HepG2 (cell line): ENCODE data around the gene PSD4. TPM values are rescaled to one million over a fixed set of nuclear protein-coding genes. Genes with fewer than 3 reads are reported as not detected.

Experiments
- CBX2 ChIP-seq, 2 experiments: fragments of 200-600 bp in 1 of 2; sonication (generic); formaldehyde crosslinking in 1 of 2; IDR thresholded peaks; 2 replicates each; pipeline versions ENCODE4 v1.7.0 to v1.8.1; 2018 to 2022; ENCODE audit warnings: low read depth in 2 of 2, low read length in 1 of 2, mild to moderate bottlenecking in 1 of 2, missing genetic modification reagents in 1 of 2
- CHCHD3 ChIP-seq: sonication (generic); formaldehyde crosslinking; IDR thresholded peaks from 2 replicates; pipeline ENCODE4 v1.8.0; 2022; ENCODE audit warnings: mild to moderate bottlenecking, missing genetic modification reagents, moderate library complexity
- CHD4 ChIP-seq: fragments of 200-600 bp; sonication (generic); IDR thresholded peaks from 2 replicates; pipeline ENCODE4 v1.7.0; 2017; ENCODE audit warnings: mild to moderate bottlenecking, low read length, borderline replicate concordance
- DR1 ChIP-seq: sonication (generic); formaldehyde crosslinking; IDR thresholded peaks from 2 replicates; pipeline ENCODE4 v1.8.0; 2021; ENCODE audit warnings: mild to moderate bottlenecking, missing genetic modification reagents, inconsistent platforms
- EEA1 ChIP-seq: sonication (generic); formaldehyde crosslinking; IDR thresholded peaks from 2 replicates; pipeline ENCODE4 v1.5.1; 2020; ENCODE audit warnings: mild to moderate bottlenecking, missing genetic modification reagents, borderline replicate concordance
- FLYWCH1 ChIP-seq: sonication (generic); formaldehyde crosslinking; IDR thresholded peaks from 2 replicates; pipeline ENCODE4 v1.8.1; 2023; ENCODE audit warnings: mild to moderate bottlenecking, missing genetic modification reagents
- GMEB2 ChIP-seq: IDR thresholded peaks from 2 replicates; pipeline ENCODE4 v1.6.1; 2016; ENCODE audit warnings: missing biosample characterization, missing genetic modification reagents, low read depth
- MATR3 ChIP-seq: sonication (generic); formaldehyde crosslinking; IDR thresholded peaks from 2 replicates; pipeline ENCODE4 v1.4.0; 2020; ENCODE audit warnings: missing genetic modification reagents
- RFXAP ChIP-seq: sonication (generic); formaldehyde crosslinking; IDR thresholded peaks from 2 replicates; pipeline ENCODE4 v1.4.0; 2020; ENCODE audit warnings: missing genetic modification reagents, borderline replicate concordance
- ZBTB10 ChIP-seq: sonication (generic); formaldehyde crosslinking; IDR thresholded peaks from 2 replicates; pipeline ENCODE4 v1.4.0; 2020; ENCODE audit warnings: missing genetic modification reagents, borderline replicate concordance
- ZNF33A ChIP-seq: sonication (generic); formaldehyde crosslinking; IDR thresholded peaks from 2 replicates; pipeline ENCODE4 v1.5.1; 2020; ENCODE audit warnings: missing genetic modification reagents, mild to moderate bottlenecking, moderate library complexity, borderline replicate concordance
- ZNF362 ChIP-seq: sonication (generic); formaldehyde crosslinking; IDR thresholded peaks from 2 replicates; pipeline ENCODE4 v1.4.0; 2020; ENCODE audit warnings: missing genetic modification reagents, mild to moderate bottlenecking, borderline replicate concordance
- ZNF562 ChIP-seq: sonication (generic); formaldehyde crosslinking; IDR thresholded peaks from 2 replicates; pipeline ENCODE4 v1.8.0; 2022; ENCODE audit warnings: missing genetic modification reagents, borderline replicate concordance
- ZNF614 ChIP-seq: IDR thresholded peaks from 2 replicates; pipeline ENCODE4 v1.6.1; 2018; ENCODE audit warnings: missing biosample characterization, missing genetic modification reagents, inconsistent platforms, borderline replicate concordance
- ZNF816 ChIP-seq: sonication (generic); formaldehyde crosslinking; IDR thresholded peaks from 2 replicates; pipeline ENCODE4 v1.8.0; 2022; ENCODE audit warnings: missing genetic modification reagents, mild to moderate bottlenecking, borderline replicate concordance
- ZNF841 ChIP-seq: sonication (generic); formaldehyde crosslinking; IDR thresholded peaks from 2 replicates; pipeline ENCODE4 v1.8.1; 2023; ENCODE audit warnings: missing genetic modification reagents, borderline replicate concordance
- ZNF883 ChIP-seq: sonication (generic); formaldehyde crosslinking; IDR thresholded peaks from 2 replicates; pipeline ENCODE4 v1.5.1; 2020; ENCODE audit warnings: mild to moderate bottlenecking, missing genetic modification reagents; ENCODE audit errors: not compliant biosample characterization
- polyA plus RNA-seq, 8 experiments: library from polyadenylated mRNA; depleted of rRNA in 3 of 8; stranded (reverse) in 7 of 8; unstranded in 1 of 8; fragments of >200 nt; fragmentation: Illumina TruSeq in 4 of 8; extraction: Trizol in 4 of 8; gene quantifications; 2 replicates each; pipeline versions ENCODE4 v1.2.1 to v1.2.3, GENCODE V29; 2011 to 2016; ENCODE audit warnings: low read depth in 4 of 8, missing spikeins in 1 of 8, mixed read lengths in 1 of 8; ENCODE audit not compliant: insufficient read depth in 1 of 8
- total RNA-seq, 5 experiments: library from RNA; depleted of rRNA; stranded (reverse); fragments of >200 nt; fragmentation: Illumina TruSeq; extraction: Trizol; gene quantifications; 2 replicates each; pipeline ENCODE4 v1.2.3, GENCODE V29; 2016; ENCODE audit warnings: low read depth in 1 of 5
- TF ChIP-seq, protein P1 (sequence below): sonication (generic); formaldehyde crosslinking; IDR thresholded peaks from 2 replicates; pipeline ENCODE4 v1.9.0; 2021; ENCODE audit warnings: missing genetic modification reagents, mild to moderate bottlenecking, borderline replicate concordance
- TF ChIP-seq, protein P2 (sequence below): sonication (generic); formaldehyde crosslinking; IDR thresholded peaks from 2 replicates; pipeline ENCODE4 v1.5.1; 2020; ENCODE audit warnings: missing genetic modification reagents, mild to moderate bottlenecking, borderline replicate concordance

PSD4 gene
- total and polyA plus RNA-seq, 2 of the 13 experiments (the other 11 are each of a cell fraction or from before 2014, with no cell fraction given) = 5.8 to 9.4 TPM

DNA sequence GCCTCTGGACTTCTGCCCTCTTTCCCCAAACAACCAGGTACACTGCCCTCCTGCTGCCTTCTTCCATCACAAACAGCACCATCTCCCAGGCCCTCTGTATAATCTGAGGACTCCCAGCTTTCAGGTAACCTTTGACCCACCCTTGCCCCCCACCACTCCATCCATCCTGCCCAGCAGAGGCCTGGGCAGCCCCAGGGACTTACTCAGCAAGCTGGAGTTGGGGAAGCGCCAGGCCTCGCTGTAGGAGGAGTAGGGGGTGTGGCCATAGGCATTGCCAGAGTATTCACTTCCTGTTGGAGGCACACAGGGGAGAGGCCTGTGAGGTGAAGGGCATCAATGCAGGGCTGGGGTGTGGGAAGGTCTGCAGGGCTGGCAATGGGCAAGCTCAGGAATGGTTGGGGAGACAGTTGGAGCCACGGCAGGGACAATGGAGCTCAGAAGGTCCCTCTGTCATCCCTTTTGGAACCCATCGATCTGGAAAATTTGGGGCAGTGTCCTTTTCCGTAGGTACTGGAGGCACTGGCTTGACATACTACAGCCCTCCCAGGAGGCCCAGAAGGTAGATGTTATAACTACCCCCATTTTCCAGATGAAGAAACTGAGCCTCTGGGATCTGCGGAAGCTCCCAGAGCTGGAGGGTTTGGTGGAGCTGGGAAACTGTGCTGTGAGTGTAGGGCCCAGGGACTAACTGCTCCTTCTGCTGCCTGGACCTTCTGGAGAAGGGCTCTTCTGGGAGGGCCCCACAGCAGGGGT, 46.3 kb downstream of the PSD4 start (continued):
- TF ChIP-seq FLYWCH1 (CRISPR knock-in tag) = no peak
- TF ChIP-seq RFXAP = peak; percentile 28; the same call in 1 of the 2 replicates
- TF ChIP-seq GMEB2 (CRISPR knock-in tag) = no peak
- TF ChIP-seq, protein P1, sequence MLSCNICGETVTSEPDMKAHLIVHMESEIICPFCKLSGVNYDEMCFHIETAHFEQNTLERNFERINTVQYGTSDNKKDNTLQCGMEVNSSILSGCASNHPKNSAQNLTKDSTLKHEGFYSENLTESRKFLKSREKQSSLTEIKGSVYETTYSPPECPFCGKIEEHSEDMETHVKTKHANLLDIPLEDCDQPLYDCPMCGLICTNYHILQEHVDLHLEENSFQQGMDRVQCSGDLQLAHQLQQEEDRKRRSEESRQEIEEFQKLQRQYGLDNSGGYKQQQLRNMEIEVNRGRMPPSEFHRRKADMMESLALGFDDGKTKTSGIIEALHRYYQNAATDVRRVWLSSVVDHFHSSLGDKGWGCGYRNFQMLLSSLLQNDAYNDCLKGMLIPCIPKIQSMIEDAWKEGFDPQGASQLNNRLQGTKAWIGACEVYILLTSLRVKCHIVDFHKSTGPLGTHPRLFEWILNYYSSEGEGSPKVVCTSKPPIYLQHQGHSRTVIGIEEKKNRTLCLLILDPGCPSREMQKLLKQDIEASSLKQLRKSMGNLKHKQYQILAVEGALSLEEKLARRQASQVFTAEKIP = no peak
- TF ChIP-seq, protein P2, sequence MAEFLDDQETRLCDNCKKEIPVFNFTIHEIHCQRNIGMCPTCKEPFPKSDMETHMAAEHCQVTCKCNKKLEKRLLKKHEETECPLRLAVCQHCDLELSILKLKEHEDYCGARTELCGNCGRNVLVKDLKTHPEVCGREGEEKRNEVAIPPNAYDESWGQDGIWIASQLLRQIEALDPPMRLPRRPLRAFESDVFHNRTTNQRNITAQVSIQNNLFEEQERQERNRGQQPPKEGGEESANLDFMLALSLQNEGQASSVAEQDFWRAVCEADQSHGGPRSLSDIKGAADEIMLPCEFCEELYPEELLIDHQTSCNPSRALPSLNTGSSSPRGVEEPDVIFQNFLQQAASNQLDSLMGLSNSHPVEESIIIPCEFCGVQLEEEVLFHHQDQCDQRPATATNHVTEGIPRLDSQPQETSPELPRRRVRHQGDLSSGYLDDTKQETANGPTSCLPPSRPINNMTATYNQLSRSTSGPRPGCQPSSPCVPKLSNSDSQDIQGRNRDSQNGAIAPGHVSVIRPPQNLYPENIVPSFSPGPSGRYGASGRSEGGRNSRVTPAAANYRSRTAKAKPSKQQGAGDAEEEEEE (CRISPR knock-in tag) = no peak
- TF ChIP-seq ZNF883 (CRISPR knock-in tag) = no peak
- no peak for TF ChIP-seq ZNF33A (CRISPR knock-in tag)
- no peak for TF ChIP-seq ZNF841 (CRISPR knock-in tag)
- peak; percentile 85; the same call in 1 of the 2 replicates for TF ChIP-seq DR1 (CRISPR knock-in tag)
- no peak for TF ChIP-seq ZNF562 (CRISPR knock-in tag)
- 0 out of 2 replicates have a peak, but pooled peaks have one; percentile 51 for TF ChIP-seq EEA1 (CRISPR knock-in tag)
- TF ChIP-seq ZNF816 (CRISPR knock-in tag) = no peak
- no peak for TF ChIP-seq CBX2 (IDR thresholded peaks at IDR 0.05; ENCODE audit: low read depth, low read length)
- no peak for TF ChIP-seq CBX2 (CRISPR knock-in tag; IDR thresholded peaks at IDR 0.05; ENCODE audit: low read depth)
- no peak for TF ChIP-seq MATR3 (CRISPR knock-in tag)
- no peak; the same call in 1 of the 2 replicates for TF ChIP-seq ZBTB10 (CRISPR knock-in tag)
- TF ChIP-seq ZNF362 (CRISPR knock-in tag) = no peak
- TF ChIP-seq CHCHD3 (CRISPR knock-in tag) = no peak
- peak; percentile 82; the same call in 1 of the 2 replicates for TF ChIP-seq ZNF614 (CRISPR knock-in tag)
- TF ChIP-seq CHD4 = peak; percentile 92
